HEK293T (cell line): ENCODE data around the gene BNIP2.

Experiments
- CTCF ChIA-PET: fragments of 350-600 bp; formaldehyde crosslinking; extraction: SDS; loops from one replicate; lab custom pipeline; 2021; ENCODE audit warnings: antibody characterized with exemption, inconsistent platforms; lab: Yijun Ruan, JAX
- POLR2A ChIA-PET: fragments of 350-600 bp; formaldehyde crosslinking; extraction: SDS; loops from one replicate; lab custom pipeline; 2020; ENCODE audit warnings: antibody characterized with exemption, inconsistent platforms; lab: Yijun Ruan, JAX
- DNase-seq: peaks from one replicate; pipeline ENCODE4 v3.0.0; 2012; ENCODE audit warnings: mixed read lengths; ENCODE audit errors: extremely low spot score
- ARNT ChIP-seq: fragments of 450-650 bp; IDR thresholded peaks from 2 replicates; pipeline ENCODE4 v1.6.1; 2017; ENCODE audit warnings: mild to moderate bottlenecking
- BHLHE40 ChIP-seq: fragments of 450-650 bp; IDR thresholded peaks from 2 replicates; pipeline ENCODE4 v1.6.1; 2016; ENCODE audit warnings: mild to moderate bottlenecking, moderate library complexity, borderline replicate concordance
- CTBP1 ChIP-seq: fragments of 450-650 bp; IDR thresholded peaks from 2 replicates; pipeline ENCODE4 v1.6.1; 2016; ENCODE audit warnings: borderline replicate concordance
- ELF4 ChIP-seq: fragments of 450-650 bp; IDR thresholded peaks from 2 replicates; pipeline ENCODE4 v1.6.1; 2017; ENCODE audit warnings: antibody characterized with exemption
- FOXA1 ChIP-seq: fragments of 450-650 bp; IDR thresholded peaks from 2 replicates; pipeline ENCODE4 v1.6.1; 2016; ENCODE audit warnings: mild to moderate bottlenecking
- FOXK2 ChIP-seq: fragments of 450-650 bp; IDR thresholded peaks from 2 replicates; pipeline ENCODE4 v1.6.1; 2016; ENCODE audit warnings: mild to moderate bottlenecking
- FOXM1 ChIP-seq: fragments of 450-650 bp; IDR thresholded peaks from 2 replicates; pipeline ENCODE4 v1.6.1; 2017; ENCODE audit warnings: mild to moderate bottlenecking, borderline replicate concordance
- HDGF ChIP-seq: fragments of 450-650 bp; IDR thresholded peaks from 2 replicates; pipeline ENCODE4 v1.6.1; 2017; ENCODE audit warnings: antibody characterized with exemption, borderline replicate concordance
- L3MBTL2 ChIP-seq: fragments of 450-650 bp; conservative IDR thresholded peaks from 2 replicates; pipeline ENCODE4 v1.6.1; 2016; ENCODE audit warnings: mild to moderate bottlenecking
- LEF1 ChIP-seq: fragments of 450-650 bp; IDR thresholded peaks from 2 replicates; pipeline ENCODE4 v1.6.1; 2017; ENCODE audit warnings: mild to moderate bottlenecking, borderline replicate concordance
- NFRKB ChIP-seq: fragments of 450-650 bp; IDR thresholded peaks from 2 replicates; pipeline ENCODE4 v1.6.1; 2016; ENCODE audit warnings: mild to moderate bottlenecking, moderate library complexity
- PKNOX1 ChIP-seq: fragments of 450-650 bp; IDR thresholded peaks from 2 replicates; pipeline ENCODE4 v1.6.1; 2016
- SP1 ChIP-seq: fragments of 450-650 bp; IDR thresholded peaks from 2 replicates; pipeline ENCODE4 v1.6.1; 2017
- SUZ12 ChIP-seq: fragments of 450-650 bp; IDR thresholded peaks from 2 replicates; pipeline ENCODE4 v1.6.1; 2016; ENCODE audit warnings: mild to moderate bottlenecking
- TARDBP ChIP-seq: fragments of 450-650 bp; IDR thresholded peaks from 2 replicates; pipeline ENCODE4 v1.6.1; 2016
- ZNF384 ChIP-seq: fragments of 450-650 bp; IDR thresholded peaks from 2 replicates; pipeline ENCODE4 v1.6.1; 2016

Gene BNIP2, protein sequence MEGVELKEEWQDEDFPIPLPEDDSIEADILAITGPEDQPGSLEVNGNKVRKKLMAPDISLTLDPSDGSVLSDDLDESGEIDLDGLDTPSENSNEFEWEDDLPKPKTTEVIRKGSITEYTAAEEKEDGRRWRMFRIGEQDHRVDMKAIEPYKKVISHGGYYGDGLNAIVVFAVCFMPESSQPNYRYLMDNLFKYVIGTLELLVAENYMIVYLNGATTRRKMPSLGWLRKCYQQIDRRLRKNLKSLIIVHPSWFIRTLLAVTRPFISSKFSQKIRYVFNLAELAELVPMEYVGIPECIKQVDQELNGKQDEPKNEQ

DNA sequence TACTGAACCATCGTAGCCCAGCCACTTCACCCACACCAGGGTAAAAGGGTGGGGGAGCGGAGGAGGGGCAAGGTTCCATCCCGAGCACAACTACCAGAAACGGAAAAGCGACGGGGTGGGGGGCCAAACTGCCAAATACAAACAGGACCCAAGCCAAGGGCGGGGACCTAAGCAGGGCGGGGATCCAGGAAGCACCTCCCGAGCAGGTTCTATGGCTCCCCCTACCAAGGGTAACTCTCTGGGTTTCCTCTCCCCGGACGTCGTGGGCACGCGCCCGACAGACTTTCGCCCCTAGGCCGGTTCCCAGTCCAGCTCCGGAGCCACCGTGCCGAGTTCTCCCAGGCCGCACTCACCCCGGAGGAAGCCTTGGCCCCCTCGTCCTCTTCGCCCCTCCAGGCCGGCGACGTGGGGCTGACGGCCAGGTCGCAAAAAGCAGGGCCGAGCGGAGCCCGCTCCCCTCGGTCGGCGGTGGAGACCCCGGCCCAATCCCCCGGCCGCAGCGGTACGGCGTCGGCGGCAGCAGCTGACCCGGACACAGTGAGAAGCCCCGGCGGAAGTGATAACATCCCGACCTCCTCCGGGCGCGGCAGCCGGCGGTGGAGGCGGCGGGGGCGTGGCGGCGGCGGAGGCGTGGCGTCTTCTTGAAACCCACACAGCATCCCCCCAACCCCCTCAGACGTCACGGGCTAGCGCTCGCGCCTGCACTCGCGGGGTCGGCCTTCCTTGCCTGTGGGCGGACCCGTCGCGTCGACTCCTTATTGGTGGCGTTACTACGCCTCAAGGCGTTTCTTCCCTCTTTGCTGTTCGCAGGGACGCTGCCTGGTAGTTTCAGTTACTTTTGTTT, at the start of gene BNIP2:
BNIP2 (minus strand) TSS at position 539 of the 844 bp plus-strand sequence. CDS start 6,863 bp downstream, outside the sequence.
- TF ChIP-seq BHLHE40, result no peak
- TF ChIP-seq ARNT, result no peak
- TF ChIP-seq LEF1, result no peak
- no peak for TF ChIP-seq NFRKB
- peak; percentile 55 for TF ChIP-seq L3MBTL2
- ChIA-PET CTCF (no interaction called here), POLR2A (interaction anchor here (1.2 to 1.7 kb wide), 2 partner anchors 9 to 31 kb away, joined by 4 to 6 read pairs; partner anchors contain the start of gene GTF2A2)
- peak; percentile 89 for DNase-seq

GRCh38 chr15:59738676-59739075, 49.6 kb upstream of the BNIP2 start:
- TF ChIP-seq CTBP1, result no peak
- TF ChIP-seq FOXK2, result no peak
- TF ChIP-seq ELF4, result no peak
- TF ChIP-seq PKNOX1, result no peak
- TF ChIP-seq HDGF, result no peak
- TF ChIP-seq FOXA1, result no peak
- TF ChIP-seq SUZ12, result no peak
- DNase-seq, result no peak
- ChIA-PET CTCF (interaction anchor here (0.7 kb wide), 1 partner anchor 590 kb away, joined by 3 read pairs; no protein-coding TSS in a partner anchor), POLR2A (no interaction called here)

GRCh38 chr15:59736181-59736580, 47.1 kb upstream of the BNIP2 start:
- no peak for TF ChIP-seq FOXA1
- TF ChIP-seq ELF4, result no peak
- no peak for TF ChIP-seq ZNF384
- TF ChIP-seq SUZ12, result no peak
- TF ChIP-seq CTBP1, result no peak
- no peak for TF ChIP-seq LEF1
- no peak for TF ChIP-seq FOXK2
- no peak for TF ChIP-seq HDGF
- TF ChIP-seq TARDBP, result no peak
- TF ChIP-seq FOXM1, result no peak
- no peak for TF ChIP-seq L3MBTL2
- no peak for TF ChIP-seq ARNT
- no peak for TF ChIP-seq BHLHE40
- no peak for TF ChIP-seq NFRKB
- TF ChIP-seq PKNOX1, result no peak
- no peak for TF ChIP-seq SP1
- DNase-seq, result no peak
- ChIA-PET POLR2A (no interaction called here), CTCF (no interaction called here)

- CTCF ChIA-PET, result interaction anchor here (0.7 to 2.4 kb wide), 9 partner anchors 14 to 601 kb away, joined by 3 to 9 read pairs (median 3); no protein-coding TSS in a partner anchor
- DNase-seq, result no peak
- TF ChIP-seq SP1 (no peak), PKNOX1 (peak; percentile 32; the same call in 1 of the 2 replicates), TARDBP (no peak), FOXK2 (no peak), HDGF (no peak)
- POLR2A ChIA-PET, result no interaction called here
Observed at GRCh38 chr15:59725151-59725486, 36.0 kb upstream of the BNIP2 start.

DNA sequence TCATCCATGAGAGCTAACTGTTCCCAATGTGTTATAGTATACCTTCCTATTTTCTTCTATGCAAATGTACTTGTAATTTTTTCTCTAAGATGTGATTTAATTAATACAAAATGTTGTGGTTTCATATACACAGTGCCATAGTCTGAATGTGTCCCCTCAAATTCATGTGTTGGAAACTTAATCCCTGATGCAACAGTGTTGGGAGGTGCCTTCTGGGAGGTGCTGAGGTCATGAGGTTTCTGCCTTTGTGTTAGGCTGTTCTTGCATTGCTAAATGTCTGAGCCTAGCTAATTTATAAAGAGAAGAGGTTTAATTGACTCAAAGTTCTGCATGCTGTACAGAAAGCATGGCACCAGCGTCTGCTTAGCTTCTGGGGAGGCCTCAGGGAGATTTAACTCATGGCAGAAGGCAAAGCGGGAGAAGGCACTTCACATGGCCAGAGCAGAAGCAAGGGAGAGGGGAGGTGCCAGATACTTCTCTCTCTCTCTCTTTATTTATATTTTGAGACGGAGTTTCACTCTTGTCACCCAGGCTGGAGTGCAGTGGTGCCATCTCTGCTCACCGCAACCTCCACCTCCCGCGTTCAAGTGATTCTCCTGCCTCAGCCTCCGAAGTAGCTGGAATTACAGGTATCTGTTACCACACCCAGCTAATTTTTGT, 34.7 kb upstream of the BNIP2 start:
- ChIA-PET POLR2A (no interaction called here), CTCF (interaction anchor here (0.5 to 2.4 kb wide), 5 partner anchors 18 to 603 kb away, joined by 3 to 9 read pairs (median 3); no protein-coding TSS in a partner anchor)
- no peak for DNase-seq
- TF ChIP-seq ARNT, result no peak
- no peak for TF ChIP-seq L3MBTL2
- TF ChIP-seq NFRKB, result no peak
- no peak for TF ChIP-seq LEF1
- no peak for TF ChIP-seq FOXK2
- no peak for TF ChIP-seq SP1
- no peak for TF ChIP-seq CTBP1
- no peak for TF ChIP-seq TARDBP
- TF ChIP-seq ZNF384, result no peak
- no peak for TF ChIP-seq FOXM1
- TF ChIP-seq HDGF, result no peak
- no peak for TF ChIP-seq FOXA1
- TF ChIP-seq ELF4, result no peak
- TF ChIP-seq PKNOX1, result no peak
